Fibroblast of mammary gland (primary cell): ENCODE measurements around the gene SIM2.
A peak's percentile ranks its signal among the peaks of the same experiment; 100 is the strongest.

Source experiments
- DNase-seq: peaks from one replicate; pipeline ENCODE4 v3.0.0-alpha.2; 2010; ENCODE audit warnings: low read depth
- H3K4me3 ChIP-seq: 2 replicates; pipeline ENCODE4 v1.5.1; 2011; ENCODE audit warnings: low read depth, mild to moderate bottlenecking, low read length, moderate library complexity; ENCODE audit not compliant: control insufficient read depth
- TF ChIP-seq, protein P1 (sequence below): conservative IDR thresholded peaks from 2 replicates; pipeline ENCODE4 v1.5.1; 2011; ENCODE audit warnings: low read depth, low read length, inconsistent platforms; ENCODE audit not compliant: control insufficient read depth, insufficient read depth

Gene SIM2

DNA sequence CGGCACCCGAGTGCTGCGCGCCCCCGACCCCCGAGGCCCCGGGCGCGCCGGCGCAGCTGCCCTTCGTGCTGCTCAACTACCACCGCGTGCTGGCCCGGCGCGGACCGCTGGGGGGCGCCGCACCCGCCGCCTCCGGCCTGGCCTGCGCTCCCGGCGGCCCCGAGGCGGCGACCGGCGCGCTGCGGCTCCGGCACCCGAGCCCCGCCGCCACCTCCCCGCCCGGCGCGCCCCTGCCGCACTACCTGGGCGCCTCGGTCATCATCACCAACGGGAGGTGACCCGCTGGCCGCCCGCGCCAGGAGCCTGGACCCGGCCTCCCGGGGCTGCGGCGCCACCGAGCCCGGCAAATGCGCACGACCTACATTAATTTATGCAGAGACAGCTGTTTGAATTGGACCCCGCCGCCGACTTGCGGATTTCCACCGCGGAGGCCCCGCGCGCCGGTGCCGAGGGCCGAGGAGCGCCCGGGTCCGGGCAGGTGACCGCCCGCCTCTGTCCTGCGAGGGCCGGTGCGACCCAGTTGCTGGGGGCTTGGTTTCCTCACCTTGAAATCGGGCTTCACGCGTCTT, 49.0 kb downstream of the SIM2 start:
- TF ChIP-seq, protein P1, sequence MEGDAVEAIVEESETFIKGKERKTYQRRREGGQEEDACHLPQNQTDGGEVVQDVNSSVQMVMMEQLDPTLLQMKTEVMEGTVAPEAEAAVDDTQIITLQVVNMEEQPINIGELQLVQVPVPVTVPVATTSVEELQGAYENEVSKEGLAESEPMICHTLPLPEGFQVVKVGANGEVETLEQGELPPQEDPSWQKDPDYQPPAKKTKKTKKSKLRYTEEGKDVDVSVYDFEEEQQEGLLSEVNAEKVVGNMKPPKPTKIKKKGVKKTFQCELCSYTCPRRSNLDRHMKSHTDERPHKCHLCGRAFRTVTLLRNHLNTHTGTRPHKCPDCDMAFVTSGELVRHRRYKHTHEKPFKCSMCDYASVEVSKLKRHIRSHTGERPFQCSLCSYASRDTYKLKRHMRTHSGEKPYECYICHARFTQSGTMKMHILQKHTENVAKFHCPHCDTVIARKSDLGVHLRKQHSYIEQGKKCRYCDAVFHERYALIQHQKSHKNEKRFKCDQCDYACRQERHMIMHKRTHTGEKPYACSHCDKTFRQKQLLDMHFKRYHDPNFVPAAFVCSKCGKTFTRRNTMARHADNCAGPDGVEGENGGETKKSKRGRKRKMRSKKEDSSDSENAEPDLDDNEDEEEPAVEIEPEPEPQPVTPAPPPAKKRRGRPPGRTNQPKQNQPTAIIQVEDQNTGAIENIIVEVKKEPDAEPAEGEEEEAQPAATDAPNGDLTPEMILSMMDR: no peak
- DNase-seq: peak; percentile 13
- H3K4me3 ChIP-seq: no peak overlapping the region

- TF ChIP-seq, protein P1: no peak
- DNase-seq: peak; percentile 5
- H3K4me3 ChIP-seq: no peak overlapping the region
Measured at GRCh38 chr21:36749935-36750575, 51.1 kb downstream of the SIM2 start.

- no peak for DNase-seq
- TF ChIP-seq, protein P1: no peak
- H3K4me3 ChIP-seq: no peak overlapping the region
Measured at GRCh38 chr21:36750576-36750959, 51.7 kb downstream of the SIM2 start.

GRCh38 chr21:36751383-36751782, 52.5 kb downstream of the SIM2 start:
- no peak overlapping the region for H3K4me3 ChIP-seq
- no peak for DNase-seq
- TF ChIP-seq, protein P1: no peak

DNA sequence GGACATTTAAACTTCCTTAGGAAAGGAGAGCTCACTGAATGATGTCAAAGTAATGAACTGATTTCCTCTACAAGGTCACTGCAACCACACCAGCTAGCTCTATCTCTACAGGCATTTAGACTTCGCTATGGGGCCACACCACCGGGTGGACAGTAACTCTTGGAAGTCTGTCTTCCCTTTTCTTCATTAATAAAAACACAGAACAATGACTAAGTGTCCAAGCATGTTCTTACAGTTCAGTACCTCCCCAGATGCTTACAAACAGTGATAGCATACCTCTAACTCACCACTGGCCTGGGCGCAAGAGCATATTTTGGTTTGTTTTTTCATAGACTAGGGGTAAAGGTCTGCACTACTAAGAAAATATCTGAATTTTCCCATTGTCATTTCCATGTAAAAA, 54.6 kb downstream of the SIM2 start:
- DNase-seq: peak; percentile 16
- TF ChIP-seq, protein P1: no peak
- H3K4me3 ChIP-seq: no peak overlapping the region

- no peak for DNase-seq
- H3K4me3 ChIP-seq: no peak overlapping the region
- TF ChIP-seq, protein P1: no peak
Measured at GRCh38 chr21:36754241-36754898, 55.5 kb downstream of the SIM2 start.

- TF ChIP-seq, protein P1: no peak
- peak; percentile 18 for DNase-seq
- no peak overlapping the region for H3K4me3 ChIP-seq
Measured at GRCh38 chr21:36756527-36756926, 57.6 kb downstream of the SIM2 start.
